Measurements from ENCODE around the gene CECR2. TPM values are rescaled to one million over a fixed set of nuclear protein-coding genes. Genes with fewer than 3 reads are reported as not detected.

Gene CECR2
- total and polyA plus RNA-seq, 12 donors: 1.1 to 9.1 (median 6.3) TPM

DNA sequence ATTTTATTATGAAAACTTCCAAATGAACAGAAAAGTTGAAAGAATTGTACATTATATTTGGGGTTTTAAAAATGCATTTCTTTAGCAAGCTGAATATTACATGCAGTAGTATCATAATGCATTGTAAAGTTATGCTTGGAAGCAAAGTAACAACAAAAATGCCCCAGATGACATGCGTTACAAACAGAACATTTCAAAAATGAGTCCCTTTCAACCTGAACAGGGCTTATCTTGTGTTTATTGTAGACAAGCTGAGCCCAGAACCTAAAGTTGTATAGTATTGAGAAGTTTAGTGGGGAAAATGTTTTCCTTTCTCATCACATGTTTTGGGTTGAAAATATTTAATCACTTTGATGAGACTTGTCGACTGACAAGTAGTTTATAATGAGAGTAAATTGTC, 68.8 kb downstream of the CECR2 start:
- Histone ChIP-seq H3K27ac (no peak overlapping the region), H3K4me1 (peaks cover 0 to 33% (median 18%) of the 10 kb centered on the region in 9 donors), H3K9me3 (no peaks in the 10 kb centered on the region), H3K36me3 (no peaks in the 10 kb centered on the region), H3K4me3 (no peak overlapping the region), H3K27me3 (no peaks in the 10 kb centered on the region)
- ATAC-seq: no peak
- intact Hi-C loops (cut with DNase I): loop anchor here in 2 of 10 donors (5.0 kb wide), 2 partner anchors 34 to 39 kb away; no protein-coding TSS in a partner anchor
- no peak for DNase-seq
- 92 to 95% methylated on average over 2 of the region's 2 CpGs for WGBS, 2 donors
- TF ChIP-seq, protein P1, sequence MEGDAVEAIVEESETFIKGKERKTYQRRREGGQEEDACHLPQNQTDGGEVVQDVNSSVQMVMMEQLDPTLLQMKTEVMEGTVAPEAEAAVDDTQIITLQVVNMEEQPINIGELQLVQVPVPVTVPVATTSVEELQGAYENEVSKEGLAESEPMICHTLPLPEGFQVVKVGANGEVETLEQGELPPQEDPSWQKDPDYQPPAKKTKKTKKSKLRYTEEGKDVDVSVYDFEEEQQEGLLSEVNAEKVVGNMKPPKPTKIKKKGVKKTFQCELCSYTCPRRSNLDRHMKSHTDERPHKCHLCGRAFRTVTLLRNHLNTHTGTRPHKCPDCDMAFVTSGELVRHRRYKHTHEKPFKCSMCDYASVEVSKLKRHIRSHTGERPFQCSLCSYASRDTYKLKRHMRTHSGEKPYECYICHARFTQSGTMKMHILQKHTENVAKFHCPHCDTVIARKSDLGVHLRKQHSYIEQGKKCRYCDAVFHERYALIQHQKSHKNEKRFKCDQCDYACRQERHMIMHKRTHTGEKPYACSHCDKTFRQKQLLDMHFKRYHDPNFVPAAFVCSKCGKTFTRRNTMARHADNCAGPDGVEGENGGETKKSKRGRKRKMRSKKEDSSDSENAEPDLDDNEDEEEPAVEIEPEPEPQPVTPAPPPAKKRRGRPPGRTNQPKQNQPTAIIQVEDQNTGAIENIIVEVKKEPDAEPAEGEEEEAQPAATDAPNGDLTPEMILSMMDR (IDR thresholded peaks at IDR 0.05): no peak

DNA sequence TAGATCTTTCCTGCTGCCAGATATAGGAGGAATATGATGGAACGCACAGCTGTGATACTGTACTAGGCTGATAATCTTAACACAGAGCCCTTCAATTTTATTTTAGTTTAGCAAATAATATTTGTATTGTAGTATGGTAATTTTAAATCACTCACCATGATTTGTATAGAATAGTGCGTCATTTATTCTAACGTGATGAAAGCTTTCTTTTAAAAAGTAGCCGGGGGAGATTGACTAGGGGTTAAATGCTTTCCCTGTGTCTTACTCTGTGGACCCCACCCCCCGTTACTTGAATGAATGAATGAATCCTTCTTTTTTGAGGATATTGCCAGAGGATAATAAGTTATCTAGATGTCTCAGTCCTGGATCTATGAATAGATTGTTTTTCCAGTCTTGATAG, 72.1 kb downstream of the CECR2 start:
- 91 to 92% methylated on average over 5 of the region's 5 CpGs for WGBS, 2 donors
- intact Hi-C loops (cut with DNase I): no loop called here
- H3K4me1 ChIP-seq: peaks cover 0 to 27% (median 8%) of the 10 kb centered on the region in 9 donors
- H3K27me3 ChIP-seq: no peaks in the 10 kb centered on the region
- no peak for ATAC-seq
- no peak overlapping the region for H3K27ac ChIP-seq
- TF ChIP-seq, protein P1 (IDR thresholded peaks at IDR 0.05): no peak
- H3K36me3 ChIP-seq: no peaks in the 10 kb centered on the region
- no peak for DNase-seq
- no peaks in the 10 kb centered on the region for H3K9me3 ChIP-seq
- no peak overlapping the region for H3K4me3 ChIP-seq

DNA sequence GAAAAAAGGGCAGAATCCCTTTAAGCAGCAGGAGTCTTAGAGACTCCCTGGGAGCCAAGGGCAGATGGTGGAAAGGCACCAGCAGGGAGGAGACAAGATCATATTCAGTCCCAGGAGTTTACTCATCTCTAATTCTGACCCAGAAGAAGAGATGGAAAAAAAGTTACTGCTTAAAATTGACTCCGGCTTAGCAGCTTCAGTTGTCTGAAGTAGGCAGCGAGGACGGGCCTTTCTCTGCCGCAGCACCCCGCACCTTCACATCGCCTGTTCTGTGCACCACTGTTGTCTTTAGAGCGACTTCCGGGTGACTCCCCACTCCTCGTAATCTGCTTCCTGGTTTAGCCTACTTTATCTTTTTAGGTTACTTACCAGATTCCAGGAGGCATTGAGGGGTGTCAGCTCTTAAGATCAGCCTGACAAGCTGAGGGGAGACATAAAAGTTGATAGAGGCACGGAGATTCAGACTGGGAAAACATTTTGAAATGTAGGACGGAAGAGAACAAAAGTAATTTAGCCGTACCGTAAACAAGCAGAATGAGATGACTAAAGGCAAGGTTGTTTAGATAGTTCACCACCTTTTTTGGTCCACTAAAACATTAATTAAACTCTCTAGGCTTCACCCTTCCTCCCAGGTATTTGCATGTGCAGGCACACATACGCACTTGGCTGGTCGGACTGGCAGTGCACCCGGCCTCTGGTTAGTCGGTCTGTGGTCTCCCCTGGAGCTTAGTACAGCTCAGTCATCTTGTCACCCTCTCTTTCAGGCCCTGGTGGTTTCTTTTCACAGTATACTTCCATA, 74.3 kb downstream of the CECR2 start:
- no peak overlapping the region for H3K27ac ChIP-seq
- no peaks in the 10 kb centered on the region for H3K9me3 ChIP-seq
- no peak overlapping the region for H3K4me3 ChIP-seq
- ATAC-seq (peak in 1 of 8 donors; percentile 49), DNase-seq (no peak)
- intact Hi-C loops (cut with DNase I): no loop called here
- peaks cover 0 to 11% (median 0%) of the 10 kb centered on the region in 9 donors for H3K4me1 ChIP-seq
- TF ChIP-seq, protein P1 (IDR thresholded peaks at IDR 0.05): no peak
- H3K36me3 ChIP-seq: no peaks in the 10 kb centered on the region
- WGBS, 2 donors: 66 to 77% methylated on average over 17 of the region's 17 CpGs
- H3K27me3 ChIP-seq: no peaks in the 10 kb centered on the region

DNA sequence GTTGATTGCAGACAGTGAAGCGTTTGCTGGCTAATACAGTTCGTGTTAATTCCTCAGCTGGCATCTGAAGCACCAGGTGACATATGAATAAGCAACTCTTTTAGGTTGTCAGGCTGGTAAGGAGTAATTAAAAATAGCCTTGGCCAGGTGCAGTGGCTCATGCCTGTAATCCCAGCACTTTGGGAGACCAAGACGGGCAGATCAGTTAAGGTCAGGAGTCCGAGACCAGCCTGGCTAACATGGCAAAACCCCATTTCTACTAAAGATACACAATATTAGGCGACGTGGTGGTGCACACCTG, 74.9 kb downstream of the CECR2 start:
- no peak for ATAC-seq

More for the DNA sequence above, 74.9 kb downstream of the CECR2 start:
- Histone ChIP-seq H3K27ac (no peak overlapping the region), H3K4me3 (no peak overlapping the region), H3K27me3 (no peaks in the 10 kb centered on the region), H3K4me1 (peaks cover 0 to 11% (median 0%) of the 10 kb centered on the region in 9 donors), H3K36me3 (no peaks in the 10 kb centered on the region), H3K9me3 (no peaks in the 10 kb centered on the region)
- intact Hi-C loops (cut with DNase I): no loop called here
- TF ChIP-seq, protein P1 (IDR thresholded peaks at IDR 0.05): no peak
- WGBS, 2 donors: 92 to 93% methylated on average over 6 of the region's 6 CpGs
- DNase-seq: no peak
